Measurements from ENCODE around the gene FKBP2. TPM values are rescaled to one million over a fixed set of nuclear protein-coding genes. Genes with fewer than 3 reads are reported as not detected.

FKBP2 gene
- total and polyA plus RNA-seq, 2 of the 13 experiments (the other 11 are each of a cell fraction or from before 2014, with no cell fraction given): 30.1 to 53.3 TPM

- TF ChIP-seq MATR3 (CRISPR knock-in tag; IDR thresholded peaks at IDR 0.05): no peak
- no peak for TF ChIP-seq MEF2D (CRISPR knock-in tag; IDR thresholded peaks at IDR 0.05)
- no peak for TF ChIP-seq ZNF629 (CRISPR knock-in tag; conservative IDR thresholded peaks at IDR 0.05)
- no peak for TF ChIP-seq MLLT10 (CRISPR knock-in tag; IDR thresholded peaks at IDR 0.05)
- TF ChIP-seq ZNF383 (CRISPR knock-in tag; IDR thresholded peaks at IDR 0.05; ENCODE audit: borderline replicate concordance): no peak
- no peak for TF ChIP-seq ZNF451 (CRISPR knock-in tag; IDR thresholded peaks at IDR 0.05)
- TF ChIP-seq MLX (CRISPR knock-in tag; IDR thresholded peaks at IDR 0.05): no peak
- TF ChIP-seq ISX (CRISPR knock-in tag; conservative IDR thresholded peaks at IDR 0.05): no peak
- no peak for TF ChIP-seq ZNF772 (CRISPR knock-in tag; IDR thresholded peaks at IDR 0.05)
- TF ChIP-seq RBM39 (IDR thresholded peaks at IDR 0.05; ENCODE audit: low read depth, low read length, poor library complexity, severe bottlenecking): no peak
- TF ChIP-seq, protein P1, sequence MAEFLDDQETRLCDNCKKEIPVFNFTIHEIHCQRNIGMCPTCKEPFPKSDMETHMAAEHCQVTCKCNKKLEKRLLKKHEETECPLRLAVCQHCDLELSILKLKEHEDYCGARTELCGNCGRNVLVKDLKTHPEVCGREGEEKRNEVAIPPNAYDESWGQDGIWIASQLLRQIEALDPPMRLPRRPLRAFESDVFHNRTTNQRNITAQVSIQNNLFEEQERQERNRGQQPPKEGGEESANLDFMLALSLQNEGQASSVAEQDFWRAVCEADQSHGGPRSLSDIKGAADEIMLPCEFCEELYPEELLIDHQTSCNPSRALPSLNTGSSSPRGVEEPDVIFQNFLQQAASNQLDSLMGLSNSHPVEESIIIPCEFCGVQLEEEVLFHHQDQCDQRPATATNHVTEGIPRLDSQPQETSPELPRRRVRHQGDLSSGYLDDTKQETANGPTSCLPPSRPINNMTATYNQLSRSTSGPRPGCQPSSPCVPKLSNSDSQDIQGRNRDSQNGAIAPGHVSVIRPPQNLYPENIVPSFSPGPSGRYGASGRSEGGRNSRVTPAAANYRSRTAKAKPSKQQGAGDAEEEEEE (CRISPR knock-in tag; IDR thresholded peaks at IDR 0.05; ENCODE audit: borderline replicate concordance): no peak
- TF ChIP-seq ZFP36L2 (CRISPR knock-in tag; IDR thresholded peaks at IDR 0.05): no peak
- no peak for TF ChIP-seq ZFP37 (CRISPR knock-in tag; IDR thresholded peaks at IDR 0.05; ENCODE audit: borderline replicate concordance)
- no peak for TF ChIP-seq LCORL (IDR thresholded peaks at IDR 0.05)
- TF ChIP-seq LCORL (CRISPR knock-in tag; IDR thresholded peaks at IDR 0.05): no peak
- no peak for TF ChIP-seq ZNF251 (CRISPR knock-in tag; IDR thresholded peaks at IDR 0.05)
- TF ChIP-seq, protein P2, sequence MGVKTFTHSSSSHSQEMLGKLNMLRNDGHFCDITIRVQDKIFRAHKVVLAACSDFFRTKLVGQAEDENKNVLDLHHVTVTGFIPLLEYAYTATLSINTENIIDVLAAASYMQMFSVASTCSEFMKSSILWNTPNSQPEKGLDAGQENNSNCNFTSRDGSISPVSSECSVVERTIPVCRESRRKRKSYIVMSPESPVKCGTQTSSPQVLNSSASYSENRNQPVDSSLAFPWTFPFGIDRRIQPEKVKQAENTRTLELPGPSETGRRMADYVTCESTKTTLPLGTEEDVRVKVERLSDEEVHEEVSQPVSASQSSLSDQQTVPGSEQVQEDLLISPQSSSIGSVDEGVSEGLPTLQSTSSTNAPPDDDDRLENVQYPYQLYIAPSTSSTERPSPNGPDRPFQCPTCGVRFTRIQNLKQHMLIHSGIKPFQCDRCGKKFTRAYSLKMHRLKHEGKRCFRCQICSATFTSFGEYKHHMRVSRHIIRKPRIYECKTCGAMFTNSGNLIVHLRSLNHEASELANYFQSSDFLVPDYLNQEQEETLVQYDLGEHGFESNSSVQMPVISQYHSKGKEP (CRISPR knock-in tag; IDR thresholded peaks at IDR 0.05): no peak
- no peak for TF ChIP-seq ZC3H13 (CRISPR knock-in tag; IDR thresholded peaks at IDR 0.05)
- no peak for TF ChIP-seq SNRNP70 (IDR thresholded peaks at IDR 0.05; ENCODE audit: low read depth, low read length)
- no peak for TF ChIP-seq RFX3 (CRISPR knock-in tag; IDR thresholded peaks at IDR 0.05)
- TF ChIP-seq ZFP36L1 (CRISPR knock-in tag; IDR thresholded peaks at IDR 0.05): no peak
- TF ChIP-seq HHEX (CRISPR knock-in tag; IDR thresholded peaks at IDR 0.05): no peak
- no peak for TF ChIP-seq USF2 (IDR thresholded peaks at IDR 0.05; ENCODE audit: low read depth, low read length)
- TF ChIP-seq USF2 (CRISPR knock-in tag; IDR thresholded peaks at IDR 0.05; ENCODE audit: borderline replicate concordance): no peak
- TF ChIP-seq NKX3-1 (CRISPR knock-in tag; IDR thresholded peaks at IDR 0.05): no peak
- TF ChIP-seq ZFP1 (CRISPR knock-in tag; IDR thresholded peaks at IDR 0.05): no peak
- no peak for TF ChIP-seq ZNF224 (CRISPR knock-in tag; IDR thresholded peaks at IDR 0.05)
- no peak for TF ChIP-seq ZNF569 (CRISPR knock-in tag; IDR thresholded peaks at IDR 0.05; ENCODE audit: borderline replicate concordance)
These were observed 7.0 kb downstream of the FKBP2 start (continued) for GRCh38 chr11:64247729-64248531.

Measured in HepG2 (cell line).